GM10847 (cell line): ENCODE data around the gene CSF2.

Experiments used
- POLR2A ChIP-seq: IDR thresholded peaks from 2 replicates; pipeline ENCODE4 v1.6.1; 2011; ENCODE audit not compliant: insufficient read length; ENCODE audit errors: extremely low read depth

Gene CSF2

DNA sequence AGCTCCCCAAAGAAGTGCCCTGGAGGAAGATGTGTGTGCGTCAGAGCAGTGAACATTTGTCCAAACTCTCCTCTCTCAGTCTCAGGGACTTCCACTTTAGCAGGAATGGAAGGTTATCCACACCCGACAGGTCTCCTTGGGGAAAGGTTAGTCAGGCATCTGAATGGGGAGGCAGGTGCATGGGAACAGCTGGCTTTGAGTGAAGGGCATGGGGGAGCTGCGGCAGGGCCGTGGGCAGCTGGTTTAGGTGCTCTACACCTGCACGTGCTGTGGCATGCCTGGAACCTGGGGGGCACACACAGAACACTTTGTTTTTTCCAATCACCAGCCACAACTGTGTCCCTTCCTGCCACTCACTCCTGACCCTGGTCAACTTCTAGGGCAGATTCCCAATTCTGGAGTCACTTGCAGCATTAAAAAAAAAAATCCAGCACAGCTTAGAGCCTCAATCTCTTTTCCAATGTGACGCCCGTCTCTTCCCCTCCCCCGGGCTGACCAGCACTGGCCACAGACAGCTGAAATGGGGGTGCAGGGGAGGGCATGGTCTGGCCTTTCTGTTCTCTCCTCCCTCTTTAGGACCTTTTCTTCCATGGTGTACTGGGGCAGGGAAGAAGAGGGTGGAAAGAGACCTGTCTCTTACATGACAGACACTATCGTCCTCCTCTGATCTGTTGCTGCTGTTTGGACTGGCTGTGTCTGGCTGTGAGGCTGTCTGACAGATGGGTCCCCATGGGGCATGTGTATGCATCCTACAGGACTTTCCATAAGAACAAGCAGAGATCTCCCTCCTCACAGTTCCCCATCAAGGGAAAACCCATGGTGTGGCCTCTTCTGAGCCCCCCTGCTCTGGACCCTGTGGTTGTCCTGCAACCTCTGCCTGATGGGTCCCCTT, 22.7 kb upstream of the CSF2 start:
- TF ChIP-seq POLR2A = no peak

DNA sequence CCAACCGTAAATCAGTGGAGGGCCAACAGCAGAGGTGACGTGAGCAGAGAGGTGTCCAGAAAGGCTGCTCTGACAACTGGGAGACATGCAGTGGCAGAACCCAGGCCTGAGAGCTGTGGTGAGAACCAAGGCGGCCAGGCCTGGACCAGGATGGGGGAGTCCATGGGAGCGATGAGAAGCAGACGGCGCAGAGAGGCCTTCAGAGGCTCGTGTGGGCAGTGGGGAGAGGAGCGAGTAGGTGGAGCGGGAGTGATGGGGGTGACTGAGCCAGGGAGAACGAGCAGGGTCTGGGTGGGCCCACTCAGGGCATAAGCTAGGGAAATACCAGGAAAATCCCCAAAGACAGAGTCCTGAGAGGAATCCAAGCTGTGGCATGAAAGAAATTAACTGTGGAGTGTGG, 21.1 kb upstream of the CSF2 start:
- no peak for TF ChIP-seq POLR2A

DNA sequence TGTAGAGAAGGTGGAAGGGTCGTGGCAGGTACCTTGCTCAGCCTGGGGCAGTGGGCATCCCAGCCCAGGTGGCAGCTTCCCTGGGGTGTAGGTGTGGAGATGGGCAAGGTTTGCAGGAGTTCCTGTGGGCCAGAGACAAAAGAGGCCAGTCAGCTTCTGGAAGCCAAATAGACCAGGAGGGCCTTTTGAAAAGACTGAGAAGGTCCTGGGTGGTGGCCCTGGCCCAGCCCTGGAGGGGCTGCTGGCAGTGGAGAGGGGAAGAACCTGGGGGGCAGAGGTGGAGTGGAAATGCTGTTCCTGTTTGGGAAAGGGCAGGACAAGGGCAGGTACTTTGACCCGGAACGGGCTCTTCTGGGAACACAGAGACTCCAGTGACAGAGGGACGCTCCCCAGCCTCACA, 20.1 kb upstream of the CSF2 start:
- no peak for TF ChIP-seq POLR2A

DNA sequence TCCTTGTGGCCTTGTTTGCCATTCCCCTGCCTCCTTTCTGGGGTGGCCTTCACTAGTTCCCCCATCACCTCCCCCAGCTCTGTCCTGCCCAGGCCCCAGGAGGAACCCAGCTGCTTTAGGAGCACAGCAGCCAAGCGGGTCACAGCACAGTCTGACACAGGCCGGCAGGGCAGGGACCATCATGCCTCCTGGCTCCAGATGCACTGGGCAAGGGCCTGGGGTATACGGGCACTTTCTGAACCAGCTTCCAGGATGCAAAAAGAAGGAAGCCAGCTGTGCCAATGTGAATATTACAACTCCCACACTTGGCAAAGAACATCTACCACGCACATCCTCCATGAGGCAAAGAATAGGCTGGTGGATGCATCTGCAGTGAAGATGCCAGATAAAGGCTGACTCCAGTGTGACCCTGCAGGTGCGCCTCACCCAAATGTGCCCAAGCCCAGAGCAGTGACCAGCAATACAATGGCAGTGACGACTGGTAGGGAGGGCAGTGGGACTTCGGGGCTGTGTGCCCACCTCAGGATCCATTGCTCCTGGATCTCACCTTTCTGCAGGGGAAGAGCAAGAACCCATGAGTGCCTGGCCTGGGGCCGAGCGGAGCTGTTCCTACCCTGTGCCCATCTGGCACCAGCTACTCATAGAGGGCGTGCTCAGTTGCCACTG, 19.4 kb upstream of the CSF2 start:
- TF ChIP-seq POLR2A = no peak

DNA sequence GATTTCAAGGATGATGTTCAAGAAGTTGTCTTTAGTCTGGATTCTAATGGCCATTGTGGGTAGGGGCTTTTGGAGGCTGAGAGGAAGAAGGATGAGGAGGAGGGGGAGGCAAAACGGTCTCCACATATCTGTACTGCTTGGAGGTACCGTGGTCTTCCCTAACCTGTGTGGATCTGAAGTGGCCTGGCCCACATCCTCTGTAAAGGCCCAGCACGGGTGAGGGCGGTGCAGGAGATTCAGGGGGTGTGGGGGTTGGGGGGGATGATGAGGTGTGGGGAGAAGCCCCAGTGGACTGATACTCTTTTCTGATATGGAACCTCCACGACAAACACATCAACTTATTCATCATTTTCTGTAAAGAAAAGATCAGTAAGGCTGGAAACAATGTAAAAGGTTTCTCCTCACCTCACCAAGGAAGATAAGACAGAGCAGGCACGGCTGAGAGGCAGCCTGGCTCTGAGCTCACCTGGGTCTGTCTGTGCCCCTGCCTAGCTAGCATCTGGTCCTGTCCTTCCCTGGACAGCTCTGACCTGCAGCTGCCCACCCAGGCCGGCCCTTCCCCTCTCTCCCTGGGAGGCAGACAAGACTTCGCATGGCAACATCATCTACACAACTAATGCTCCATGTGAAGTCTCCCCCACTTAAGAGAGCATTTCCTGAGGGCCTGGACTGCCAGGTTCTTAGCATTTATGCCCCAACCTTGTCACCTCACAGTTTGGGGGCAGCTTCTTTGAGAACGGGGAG, 18.7 kb upstream of the CSF2 start:
- no peak for TF ChIP-seq POLR2A

DNA sequence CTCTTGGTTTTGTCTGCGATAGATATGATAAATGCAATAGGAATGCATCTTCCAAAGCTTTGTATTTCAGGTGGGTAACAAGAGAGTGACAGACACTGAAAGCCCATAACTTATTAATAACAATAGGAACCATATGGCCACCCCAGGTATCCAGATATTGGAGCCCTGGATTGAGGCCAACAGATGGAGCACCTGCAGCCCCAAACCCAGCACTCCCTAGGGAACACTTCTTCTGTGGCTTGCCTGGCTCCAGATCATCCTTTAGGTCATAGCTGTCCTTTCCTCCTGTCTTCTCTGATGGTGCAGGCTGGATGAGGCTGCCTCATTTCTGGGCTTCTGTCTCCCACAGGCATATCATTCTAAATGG, 18.2 kb upstream of the CSF2 start:
- no peak for TF ChIP-seq POLR2A

DNA sequence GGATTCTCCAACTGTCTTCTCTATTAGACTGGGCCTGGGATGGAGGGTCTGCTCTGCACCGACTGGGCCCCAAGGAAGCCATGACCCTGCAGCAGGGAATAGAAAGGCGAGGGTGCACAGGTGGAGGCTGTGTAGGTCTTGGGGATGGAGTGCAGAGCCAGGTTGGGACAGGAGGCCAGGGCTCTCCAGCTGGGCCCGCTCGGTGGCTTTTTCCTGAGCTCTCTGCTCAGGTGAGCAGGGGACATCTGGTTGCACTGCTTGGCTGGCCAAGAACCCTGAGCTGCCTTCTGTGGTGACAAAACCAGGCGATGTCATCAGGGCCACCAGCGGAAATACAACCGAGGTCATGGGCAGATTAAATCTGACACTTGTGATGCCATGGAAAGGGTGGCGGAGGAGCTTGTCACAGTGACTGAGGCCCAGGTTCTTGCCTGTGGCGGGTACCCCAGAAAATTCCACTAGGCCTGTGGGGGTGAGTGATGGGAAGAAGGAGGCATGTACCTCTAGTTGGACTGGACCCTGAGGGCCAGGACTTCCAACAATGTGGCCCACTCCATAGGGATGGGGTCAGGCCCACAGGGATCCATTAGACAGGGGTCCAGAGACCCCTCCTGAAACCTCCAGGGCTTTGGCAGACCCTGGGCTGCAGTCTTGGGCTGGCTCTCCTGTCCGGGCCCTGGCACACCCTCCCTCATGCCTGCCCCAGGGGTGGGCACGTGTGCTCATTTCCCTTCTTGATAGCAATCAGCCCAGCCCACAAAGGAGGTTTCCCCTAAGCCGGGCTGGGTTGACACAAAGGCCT, 17.6 kb upstream of the CSF2 start:
- TF ChIP-seq POLR2A = no peak

DNA sequence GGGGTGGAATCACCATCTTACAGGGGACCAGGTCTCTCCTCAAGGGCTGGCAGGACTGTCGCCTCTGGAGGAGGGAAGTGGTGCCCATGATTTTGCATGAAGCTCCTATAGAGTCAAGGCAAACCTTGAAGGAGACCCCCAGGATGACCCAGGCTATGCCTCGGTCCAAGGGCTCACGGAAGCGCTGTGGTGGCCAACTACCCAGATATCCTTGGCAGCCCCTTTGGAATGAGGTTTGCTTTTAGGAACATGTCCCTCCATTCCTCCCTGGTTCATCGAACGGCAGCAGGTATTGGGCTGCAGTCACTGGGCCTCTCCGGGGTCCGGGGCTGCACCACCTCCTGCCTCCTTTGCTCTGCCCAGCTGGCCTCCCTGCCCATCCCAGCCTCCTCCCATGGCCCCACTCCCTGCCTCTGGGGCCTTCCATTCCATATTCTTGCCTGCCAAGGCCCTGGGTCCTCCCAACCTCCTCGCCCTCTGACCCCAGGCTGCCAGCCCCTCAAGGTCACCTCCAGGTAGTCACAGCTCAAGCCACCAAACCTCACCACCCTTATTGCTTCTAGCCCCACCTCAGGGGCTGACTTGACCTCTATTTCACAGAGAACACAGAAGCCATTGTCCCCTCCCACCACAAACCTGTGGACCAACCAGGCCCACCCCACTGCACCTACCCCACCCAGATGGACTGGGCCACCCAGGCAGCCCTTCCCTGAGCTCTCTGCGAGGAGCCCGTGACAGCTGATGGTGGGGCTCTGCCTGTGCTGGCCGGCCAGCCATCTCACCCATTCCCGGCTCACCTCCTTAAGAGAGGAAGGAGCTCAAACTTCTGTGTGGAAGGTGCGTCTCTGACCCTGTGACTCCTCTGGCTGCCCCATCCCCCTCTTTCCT, 16.7 kb upstream of the CSF2 start:
- no peak for TF ChIP-seq POLR2A

DNA sequence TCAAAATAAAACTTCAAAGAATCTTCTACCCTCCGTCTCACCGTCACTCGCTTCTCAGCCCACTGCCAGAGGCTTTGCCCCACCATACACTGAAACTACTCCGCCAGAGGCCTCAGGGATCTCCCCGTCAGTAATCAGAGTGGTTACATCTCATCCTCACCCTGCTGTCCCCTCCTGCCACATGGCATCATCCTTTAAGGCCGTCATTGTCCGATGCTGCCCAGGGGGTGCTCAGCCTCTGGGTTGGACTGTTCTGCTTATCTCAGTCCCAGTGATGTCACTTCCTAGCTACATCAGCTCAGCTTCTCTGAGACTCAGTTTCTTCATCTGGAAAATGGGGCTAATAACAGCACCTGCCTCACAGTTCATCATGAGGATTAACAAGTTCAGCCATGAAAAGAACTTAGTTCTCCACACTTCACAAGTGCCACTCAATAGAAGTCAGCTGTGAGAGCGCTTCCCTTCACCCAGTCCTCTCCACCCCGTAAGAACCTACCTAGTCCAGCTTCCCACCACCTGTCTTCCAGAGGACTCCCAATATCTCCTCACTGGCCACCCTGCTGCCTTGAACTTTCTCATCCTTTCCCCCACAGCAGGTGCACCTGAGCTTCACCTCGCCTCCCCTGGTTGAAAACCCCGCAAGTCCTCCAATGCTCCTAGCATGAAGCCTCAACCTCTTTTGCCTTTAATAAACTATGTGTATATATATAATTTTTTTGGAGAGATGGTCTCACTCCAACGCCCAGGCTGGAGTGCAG, 15.9 kb upstream of the CSF2 start:
- no peak for TF ChIP-seq POLR2A

DNA sequence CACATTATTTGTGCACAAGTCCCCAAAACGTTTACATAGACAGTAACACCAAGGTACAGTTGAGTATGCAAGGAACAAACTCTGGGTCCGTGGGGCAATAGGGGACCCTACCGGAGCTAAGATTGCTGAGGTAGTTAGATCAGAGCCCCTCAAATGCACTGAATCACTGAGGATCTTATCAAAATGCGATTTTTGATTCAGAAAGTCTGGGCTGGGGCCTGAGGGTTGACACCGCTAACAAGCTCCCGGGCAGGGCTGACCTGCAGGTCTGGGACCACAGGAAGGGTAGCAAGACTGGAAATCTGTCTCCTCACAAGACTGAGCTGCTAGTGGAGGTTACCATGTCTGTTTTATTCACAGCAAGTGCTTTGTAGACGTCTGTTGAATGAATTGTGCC, 14.9 kb upstream of the CSF2 start:
- no peak for TF ChIP-seq POLR2A

DNA sequence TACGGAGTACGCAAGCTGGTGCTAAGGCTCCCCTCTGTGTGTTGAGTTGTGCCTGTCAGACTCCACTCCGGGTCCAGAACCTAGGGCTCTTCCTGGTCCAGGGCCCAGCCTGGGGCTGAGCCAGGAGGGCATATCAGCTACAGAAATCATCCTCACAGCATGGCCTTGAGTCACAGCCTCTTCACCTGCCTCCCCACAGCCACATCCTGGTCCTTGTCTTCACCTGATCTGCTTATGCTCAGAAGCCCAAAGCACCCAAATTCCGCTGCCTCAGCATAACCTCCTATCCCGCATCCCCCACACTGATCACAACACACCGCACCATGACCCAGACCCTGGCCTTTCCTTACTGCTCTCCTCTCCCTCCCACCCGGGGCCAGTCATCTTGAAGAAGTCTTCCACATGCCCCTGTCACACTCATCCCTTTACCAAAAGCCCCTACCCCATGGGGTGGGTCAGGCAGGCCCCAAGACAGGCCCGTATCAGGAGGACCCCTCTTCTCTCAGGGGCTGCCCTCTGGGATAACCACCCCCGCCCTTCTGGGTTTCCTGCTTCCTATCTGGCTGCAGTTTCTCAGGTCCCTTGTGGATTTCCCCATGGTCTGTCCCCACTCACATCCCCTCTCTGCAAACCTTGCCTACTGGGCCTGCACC, 14.4 kb upstream of the CSF2 start:
- TF ChIP-seq POLR2A = no peak

DNA sequence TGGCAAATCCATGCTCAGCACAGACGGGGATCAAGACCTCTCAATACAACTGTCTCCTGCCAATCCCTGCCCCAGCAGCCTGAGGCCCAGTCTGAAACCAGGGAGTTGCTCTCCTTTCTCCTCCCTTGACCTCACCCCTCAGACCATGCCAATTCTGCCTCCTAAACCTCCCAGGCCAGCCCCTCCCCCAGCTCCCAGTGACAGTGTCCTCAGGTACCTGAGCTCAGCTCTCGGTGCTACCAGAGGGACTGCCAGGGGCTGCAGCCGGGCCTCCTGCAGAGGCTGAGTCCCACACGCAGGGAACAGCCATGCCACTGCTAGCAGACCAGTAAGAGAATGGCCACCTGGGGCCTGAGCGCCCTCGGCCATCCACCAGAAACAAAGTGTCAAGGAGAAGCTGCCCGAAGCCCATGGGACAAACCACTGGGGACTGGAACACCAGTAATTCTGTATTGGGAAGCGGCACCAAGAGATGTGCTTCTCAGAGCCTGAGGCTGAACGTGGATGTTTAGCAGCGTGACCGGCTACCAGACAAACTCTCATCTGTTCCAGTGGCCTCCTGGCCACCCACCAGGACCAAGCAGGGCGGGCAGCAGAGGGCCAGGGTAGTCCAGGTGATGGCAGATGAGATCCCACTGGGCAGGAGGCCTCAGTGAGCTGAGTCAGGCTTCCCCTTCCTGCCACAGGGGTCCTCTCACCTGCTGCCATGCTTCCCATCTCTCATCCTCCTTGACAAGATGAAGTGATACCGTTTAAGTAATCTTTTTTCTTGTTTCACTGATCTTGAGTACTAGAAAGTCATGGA, 13.7 kb upstream of the CSF2 start:
- no peak for TF ChIP-seq POLR2A
